ENCODE data around the gene ERGIC1. TPM values are rescaled to one million over a fixed set of nuclear protein-coding genes. Genes with fewer than 3 reads are reported as not detected.
A peak's percentile ranks its signal among the peaks of the same experiment; 100 is the strongest.

Gene ERGIC1
- total RNA-seq, 8 experiments from 2014 or later = 31.7 to 98.4 (median 57.7) TPM

GRCh38 chr5:172952034-172952511 is 118.0 kb downstream of the ERGIC1 start:
- ATAC-seq (replicated peaks in 6 of 8) = peak in 3 of 8 experiments; percentile 84 to 90 (median 89)
- no peaks in the 10 kb centered on the region for H3K4me1 ChIP-seq (replicated peaks in 1 of 2)
- WGBS, 10 experiments = 100% methylated on average over 1 of the region's 4 CpGs; no CpG with 5 or more reads in 8 of the 10 experiments
- in situ Hi-C loops (cut with MboI; ENCODE audit: low pct_unique_long_range_greater_than_20kb in 2 of 9, low sequenced_read_pairs in 9 of 9, unreplicated experiment in 9 of 9) = loop anchor here in 2 of 9 experiments (25.0 kb wide), 2 partner anchors 385 to 490 kb away; partner anchors contain the start of genes SH3PXD2B (in 1 of the 2) and STC2 (in 1 of the 2)
- H3K4me3 ChIP-seq = no peak overlapping the region
- H3K27ac ChIP-seq = no peak overlapping the region

GRCh38 chr5:172953776-172954675 is 120.0 kb downstream of the ERGIC1 start:
- in situ Hi-C loops (cut with MboI; ENCODE audit: low pct_unique_long_range_greater_than_20kb in 2 of 9, low sequenced_read_pairs in 9 of 9, unreplicated experiment in 9 of 9) = loop anchor here in 2 of 9 experiments (25.0 kb wide), 2 partner anchors 383 to 492 kb away; partner anchors contain the start of genes SH3PXD2B (in 1 of the 2) and STC2 (in 1 of the 2)
- WGBS, 10 experiments = 8 to 96% (median 63%) methylated on average over 2 to 8 of the region's 15 CpGs; no CpG with 5 or more reads in 2 of the 10 experiments
- Histone ChIP-seq H3K27ac (no peak overlapping the region), H3K4me1 (replicated peaks in 1 of 2) (no peaks in the 10 kb centered on the region), H3K4me3 (no peak overlapping the region)
- ATAC-seq (replicated peaks in 6 of 8) = no peak

- Histone ChIP-seq H3K4me3 (no peak overlapping the region), H3K4me1 (replicated peaks in 1 of 2) (no peaks in the 10 kb centered on the region), H3K27ac (no peak overlapping the region)
- in situ Hi-C loops (cut with MboI; ENCODE audit: low pct_unique_long_range_greater_than_20kb in 2 of 9, low sequenced_read_pairs in 9 of 9, unreplicated experiment in 9 of 9) = loop anchor here in 2 of 9 experiments (25.0 kb wide), 2 partner anchors 383 to 492 kb away; partner anchors contain the start of genes SH3PXD2B (in 1 of the 2) and STC2 (in 1 of the 2)
- ATAC-seq (replicated peaks in 6 of 8) = no peak
- WGBS, 10 experiments = 0 to 100% (median 80%) methylated on average over 1 to 3 of the region's 8 CpGs
These were observed 120.7 kb downstream of the ERGIC1 start for GRCh38 chr5:172954751-172955159.

- no peak for ATAC-seq (replicated peaks in 6 of 8)
- Histone ChIP-seq H3K4me3 (no peak overlapping the region), H3K4me1 (replicated peaks in 1 of 2) (peaks cover 5 to 7% of the 10 kb centered on the region in 2 donors), H3K27ac (no peak overlapping the region)
- 71 to 100% (median 92%) methylated on average over 1 to 3 of the region's 3 CpGs; no CpG with 5 or more reads in 4 of the 10 experiments for WGBS, 10 experiments
- in situ Hi-C loops (cut with MboI; ENCODE audit: low pct_unique_long_range_greater_than_20kb in 2 of 9, low sequenced_read_pairs in 9 of 9, unreplicated experiment in 9 of 9) = loop anchor here in 2 of 9 experiments (25.0 kb wide), 2 partner anchors 381 to 494 kb away; partner anchors contain the start of genes SH3PXD2B (in 1 of the 2) and STC2 (in 1 of the 2)
These were observed 122.2 kb downstream of the ERGIC1 start for GRCh38 chr5:172956228-172956627.

GRCh38 chr5:172956936-172957335 is 122.9 kb downstream of the ERGIC1 start:
- ATAC-seq (replicated peaks in 6 of 8) = no peak
- Histone ChIP-seq H3K4me3 (no peak overlapping the region), H3K27ac (no peak overlapping the region), H3K4me1 (replicated peaks in 1 of 2) (peaks cover 5 to 7% of the 10 kb centered on the region in 2 donors)
- 45 to 83% (median 70%) methylated on average over 1 to 4 of the region's 4 CpGs; no CpG with 5 or more reads in 5 of the 10 experiments for WGBS, 10 experiments
- in situ Hi-C loops (cut with MboI; ENCODE audit: low pct_unique_long_range_greater_than_20kb in 2 of 9, low sequenced_read_pairs in 9 of 9, unreplicated experiment in 9 of 9) = loop anchor here in 2 of 9 experiments (25.0 kb wide), 2 partner anchors 380 to 495 kb away; partner anchors contain the start of genes SH3PXD2B (in 1 of the 2) and STC2 (in 1 of the 2)

GRCh38 chr5:172957458-172957857 is 123.4 kb downstream of the ERGIC1 start:
- peaks cover 5 to 7% of the 10 kb centered on the region in 2 donors for H3K4me1 ChIP-seq (replicated peaks in 1 of 2)
- WGBS, 10 experiments = 17 to 83% (median 66%) methylated on average over 1 to 5 of the region's 5 CpGs; no CpG with 5 or more reads in 3 of the 10 experiments
- no peak for ATAC-seq (replicated peaks in 6 of 8)
- no peak overlapping the region for H3K27ac ChIP-seq
- in situ Hi-C loops (cut with MboI; ENCODE audit: low pct_unique_long_range_greater_than_20kb in 2 of 9, low sequenced_read_pairs in 9 of 9, unreplicated experiment in 9 of 9) = loop anchor here in 2 of 9 experiments (25.0 kb wide), 2 partner anchors 380 to 495 kb away; partner anchors contain the start of genes SH3PXD2B (in 1 of the 2) and STC2 (in 1 of the 2)
- H3K4me3 ChIP-seq = no peak overlapping the region

GRCh38 chr5:172958331-172959046 is 124.4 kb downstream of the ERGIC1 start:
- in situ Hi-C loops (cut with MboI; ENCODE audit: low pct_unique_long_range_greater_than_20kb in 2 of 9, low sequenced_read_pairs in 9 of 9, unreplicated experiment in 9 of 9) = loop anchor here in 2 of 9 experiments (25.0 kb wide), 2 partner anchors 379 to 496 kb away; partner anchors contain the start of genes SH3PXD2B (in 1 of the 2) and STC2 (in 1 of the 2)
- ATAC-seq (replicated peaks in 6 of 8) = peak; percentile 37 to 69 (median 58)
- 2 to 50% (median 15%) methylated on average over 4 to 15 of the region's 54 CpGs for WGBS, 10 experiments
- Histone ChIP-seq H3K4me1 (replicated peaks in 1 of 2) (peaks cover 5 to 7% of the 10 kb centered on the region in 2 donors), H3K4me3 (peak overlapping the region; percentile 56 to 90 (median 74)), H3K27ac (peak overlapping the region; percentile 28 to 56)

GRCh38 chr5:172959824-172960799 is 126.1 kb downstream of the ERGIC1 start:
- peak overlapping the region in 1 of 2 donors; percentile 68 for H3K27ac ChIP-seq
- in situ Hi-C loops (cut with MboI; ENCODE audit: low pct_unique_long_range_greater_than_20kb in 2 of 9, low sequenced_read_pairs in 9 of 9, unreplicated experiment in 9 of 9) = loop anchor here in 2 of 9 experiments (25.0 kb wide), 2 partner anchors 377 to 498 kb away; partner anchors contain the start of genes SH3PXD2B (in 1 of the 2) and STC2 (in 1 of the 2)
- H3K4me3 ChIP-seq = peak overlapping the region; percentile 56 to 90 (median 74)
- WGBS, 10 experiments = 9 to 100% (median 83%) methylated on average over 1 to 12 of the region's 28 CpGs; no CpG with 5 or more reads in 1 of the 10 experiments
- H3K4me1 ChIP-seq (replicated peaks in 1 of 2) = peaks cover 5 to 7% of the 10 kb centered on the region in 2 donors
- ATAC-seq (replicated peaks in 6 of 8) = peak in 2 of 8 experiments; percentile 1 to 2

- in situ Hi-C loops (cut with MboI; ENCODE audit: low pct_unique_long_range_greater_than_20kb in 2 of 9, low sequenced_read_pairs in 9 of 9, unreplicated experiment in 9 of 9) = loop anchor here in 2 of 9 experiments (25.0 kb wide), 2 partner anchors 367 to 508 kb away; partner anchors contain the start of genes SH3PXD2B (in 1 of the 2) and STC2 (in 1 of the 2)
- H3K4me1 ChIP-seq (replicated peaks in 1 of 2) = no peaks in the 10 kb centered on the region
- ATAC-seq (replicated peaks in 6 of 8) = no peak
- H3K4me3 ChIP-seq = no peak overlapping the region
- H3K27ac ChIP-seq = no peak overlapping the region
- 71 to 100% (median 93%) methylated on average over 1 to 2 of the region's 2 CpGs; no CpG with 5 or more reads in 3 of the 10 experiments for WGBS, 10 experiments
These were observed 135.9 kb downstream of the ERGIC1 start for GRCh38 chr5:172969921-172970320.

GRCh38 chr5:172971482-172971881 is 137.4 kb downstream of the ERGIC1 start:
- Histone ChIP-seq H3K4me3 (no peak overlapping the region), H3K4me1 (replicated peaks in 1 of 2) (no peaks in the 10 kb centered on the region), H3K27ac (no peak overlapping the region)
- ATAC-seq (replicated peaks in 6 of 8) = no peak
- in situ Hi-C loops (cut with MboI; ENCODE audit: low pct_unique_long_range_greater_than_20kb in 2 of 9, low sequenced_read_pairs in 9 of 9, unreplicated experiment in 9 of 9) = loop anchor here in 2 of 9 experiments (25.0 kb wide), 2 partner anchors 366 to 509 kb away; partner anchors contain the start of genes SH3PXD2B (in 1 of the 2) and STC2 (in 1 of the 2)
- 40 to 100% (median 83%) methylated on average over 1 to 3 of the region's 3 CpGs; no CpG with 5 or more reads in 1 of the 10 experiments for WGBS, 10 experiments

GRCh38 chr5:172972552-172972951 is 138.5 kb downstream of the ERGIC1 start:
- in situ Hi-C loops (cut with MboI; ENCODE audit: low pct_unique_long_range_greater_than_20kb in 2 of 9, low sequenced_read_pairs in 9 of 9, unreplicated experiment in 9 of 9) = loop anchor here in 2 of 9 experiments (25.0 kb wide), 2 partner anchors 365 to 510 kb away; partner anchors contain the start of genes SH3PXD2B (in 1 of the 2) and STC2 (in 1 of the 2)
- ATAC-seq (replicated peaks in 6 of 8) = no peak
- H3K4me3 ChIP-seq = no peak overlapping the region
- H3K27ac ChIP-seq = no peak overlapping the region
- 66 to 100% (median 93%) methylated on average over 2 to 5 of the region's 5 CpGs; no CpG with 5 or more reads in 3 of the 10 experiments for WGBS, 10 experiments
- H3K4me1 ChIP-seq (replicated peaks in 1 of 2) = no peaks in the 10 kb centered on the region

All from motor neuron (in vitro differentiated cells).